Hepatocyte (in vitro differentiated cells): ENCODE measurements around the gene PLXNC1. TPM values are rescaled to one million over a fixed set of nuclear protein-coding genes. Genes with fewer than 3 reads are reported as not detected.

Experiments
- DNase-seq: peaks from one replicate; pipeline ENCODE4 v3.0.0-alpha.2; 2016; ENCODE audit warnings: low spot score
- H2AFZ ChIP-seq: fragments of 200-600 bp; sonication (generic); 2 replicates; pipeline ENCODE4 v1.6.0; 2016; ENCODE audit warnings: antibody characterized with exemption, mild to moderate bottlenecking
- H3K27ac ChIP-seq: fragments of 200-600 bp; sonication (generic); 2 replicates; pipeline ENCODE4 v1.5.1; 2016; ENCODE audit warnings: mild to moderate bottlenecking
- H3K27me3 ChIP-seq: fragments of 200-600 bp; sonication (generic); 2 replicates; pipeline ENCODE4 v1.6.1; 2016
- H3K36me3 ChIP-seq: fragments of 200-600 bp; sonication (generic); replicated peaks from 2 replicates; pipeline ENCODE4 v1.5.1; 2016; ENCODE audit warnings: low read depth; ENCODE audit not compliant: insufficient read depth
- H3K4me1 ChIP-seq: fragments of 200-600 bp; sonication (generic); 2 replicates; pipeline ENCODE4 v1.5.1; 2016; ENCODE audit warnings: mild to moderate bottlenecking, moderate library complexity; ENCODE audit not compliant: insufficient read depth
- H3K4me2 ChIP-seq: fragments of 200-600 bp; sonication (generic); 2 replicates; pipeline ENCODE4 v1.6.0; 2016
- H3K4me3 ChIP-seq: fragments of 200-600 bp; sonication (generic); 2 replicates; pipeline ENCODE4 v1.5.1; 2016; ENCODE audit warnings: mild to moderate bottlenecking
- H3K79me2 ChIP-seq: fragments of 200-600 bp; sonication (generic); 2 replicates; pipeline ENCODE4 v1.6.0; 2017; ENCODE audit warnings: mild to moderate bottlenecking
- H3K9me2 ChIP-seq: fragments of 200-600 bp; sonication (generic); replicated peaks from 2 replicates; pipeline ENCODE4 v1.6.0; 2017; ENCODE audit warnings: mild to moderate bottlenecking; ENCODE audit not compliant: insufficient read depth
- H3K9me3 ChIP-seq: fragments of 200-600 bp; sonication (generic); 2 replicates; pipeline ENCODE4 v1.5.1; 2016; ENCODE audit warnings: low read depth, mild to moderate bottlenecking
- H4K20me1 ChIP-seq: fragments of 200-600 bp; sonication (generic); 2 replicates; pipeline ENCODE4 v1.6.0; 2016; ENCODE audit warnings: mild to moderate bottlenecking; ENCODE audit not compliant: insufficient read depth, poor library complexity, severe bottlenecking
- CTCF ChIP-seq: fragments of 200-600 bp; sonication (generic); IDR thresholded peaks from 2 replicates; pipeline ENCODE4 v1.5.1; 2016; ENCODE audit warnings: antibody characterized with exemption, mild to moderate bottlenecking; ENCODE audit not compliant: poor library complexity
- EZH2 ChIP-seq: fragments of 200-600 bp; sonication (generic); IDR thresholded peaks from 2 replicates; pipeline ENCODE4 v1.6.1; 2016; ENCODE audit warnings: antibody characterized with exemption, mild to moderate bottlenecking, borderline replicate concordance
- EZH2phosphoT487 ChIP-seq: fragments of 200-600 bp; sonication (generic); IDR thresholded peaks from one replicate; pipeline ENCODE4 v1.6.1; 2018; ENCODE audit warnings: antibody characterized with exemption, mild to moderate bottlenecking, low read depth, moderate library complexity; ENCODE audit not compliant: unreplicated experiment, severe bottlenecking
- WGBS: methylation state at CpG from one replicate; pipeline ENCODE4 v1.1.6; 2016; ENCODE audit warnings: low lambda C conversion rate; ENCODE audit errors: missing lambda C conversion rate; 5-methylcytosine and 5-hydroxymethylcytosine counted together
- polyA plus RNA-seq: library from polyadenylated mRNA; unstranded; fragments of >200 nt; fragmentation: Nextera tagmentation; extraction: Ambion mirVana; gene quantifications from 2 replicates; pipeline ENCODE4 v1.2.1, GENCODE V29; 2016
- total RNA-seq: library from RNA; depleted of rRNA; stranded (reverse); fragments of >200 nt; gene quantifications from 2 replicates; pipeline ENCODE4 v1.2.3, GENCODE V29; 2014

The PLXNC1 gene
- total and polyA plus RNA-seq, 2 experiments from 2014 or later = 6.7 to 23.2 TPM

DNA sequence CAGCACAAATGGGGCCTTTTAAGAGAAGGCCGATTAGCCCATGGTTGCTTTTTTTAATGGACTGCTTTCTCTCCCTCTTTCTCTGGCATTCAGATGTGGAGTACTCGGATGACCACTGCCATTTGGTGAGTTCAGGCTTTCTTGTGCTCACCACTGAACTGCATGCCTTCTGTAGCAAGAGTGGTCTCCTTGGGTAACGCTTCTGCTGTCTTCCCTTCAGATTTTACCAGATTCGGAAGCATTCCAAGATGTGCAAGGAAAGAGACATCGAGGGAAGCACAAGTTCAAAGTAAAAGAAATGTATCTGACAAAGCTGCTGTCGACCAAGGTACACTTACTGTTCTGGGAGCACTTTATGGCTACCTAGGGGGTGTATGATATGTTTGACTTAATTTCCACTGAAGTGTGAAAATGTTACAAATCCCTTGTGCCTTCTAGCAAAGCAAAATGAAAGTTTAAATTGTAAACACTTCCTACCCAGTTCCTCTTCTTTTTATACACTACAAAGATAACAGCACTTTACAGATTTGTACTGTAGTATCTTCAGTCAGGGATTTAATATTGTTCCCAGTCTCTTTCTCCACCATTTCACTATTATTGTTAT is 148.8 kb downstream of the PLXNC1 start:
- Histone ChIP-seq H3K27ac (peak overlapping the region; percentile 6), H3K4me3 (no peak overlapping the region), H3K9me2 (no peaks in the 10 kb centered on the region), H3K27me3 (no peaks in the 10 kb centered on the region), H3K36me3 (no peaks in the 10 kb centered on the region), H3K4me1 (peaks cover 18% of the 10 kb centered on the region), H4K20me1 (no peaks in the 10 kb centered on the region), H3K4me2 (no peak overlapping the region), H3K9me3 (no peaks in the 10 kb centered on the region), H3K79me2 (no peaks in the 10 kb centered on the region), H2AFZ (no peak overlapping the region)
- no peak for TF ChIP-seq EZH2
- no peak for TF ChIP-seq EZH2phosphoT487
- no peak for TF ChIP-seq CTCF
- WGBS = 90% methylated on average over 6 of the region's 6 CpGs
- DNase-seq = no peak

DNA sequence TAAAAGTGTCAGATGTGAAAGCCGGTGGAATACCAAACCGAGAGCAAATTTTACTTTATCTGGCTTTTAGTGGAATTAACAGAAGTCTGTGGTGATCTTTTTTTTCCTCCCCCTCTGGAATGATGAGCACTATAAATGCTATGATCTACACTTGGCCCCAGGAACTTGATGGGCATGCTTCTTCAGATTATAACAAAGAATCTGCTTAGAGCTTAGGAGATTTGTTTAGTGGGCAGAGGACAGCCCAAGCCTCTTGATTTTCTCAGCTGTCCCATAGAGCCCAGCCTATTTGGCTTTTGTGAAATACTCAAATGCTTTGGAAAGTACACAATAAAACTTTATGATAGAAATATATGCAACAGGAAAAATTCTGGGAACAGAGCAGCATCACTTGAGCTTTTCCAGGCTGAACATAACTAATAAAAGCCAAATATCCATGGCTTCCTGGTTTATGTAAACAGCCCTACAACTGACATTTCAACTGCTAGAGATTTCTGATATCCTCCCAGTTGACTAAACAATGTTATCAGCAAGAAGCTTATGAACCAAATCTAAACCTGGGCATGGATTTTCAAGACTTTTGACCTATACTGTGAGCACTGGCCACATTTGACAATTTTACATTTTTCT is 149.6 kb downstream of the PLXNC1 start:
- DNase-seq = no peak
- Histone ChIP-seq H2AFZ (no peak overlapping the region), H3K79me2 (no peaks in the 10 kb centered on the region), H3K27ac (peak overlapping the region; percentile 6), H4K20me1 (no peaks in the 10 kb centered on the region), H3K4me3 (no peak overlapping the region), H3K36me3 (no peaks in the 10 kb centered on the region), H3K27me3 (no peaks in the 10 kb centered on the region), H3K9me2 (no peaks in the 10 kb centered on the region), H3K4me1 (peaks cover 18% of the 10 kb centered on the region), H3K9me3 (no peaks in the 10 kb centered on the region), H3K4me2 (no peak overlapping the region)
- 67% methylated on average over 2 of the region's 2 CpGs for WGBS
- TF ChIP-seq EZH2 (no peak), CTCF (no peak), EZH2phosphoT487 (no peak)

GRCh38 chr12:94299846-94300245 is 151.5 kb downstream of the PLXNC1 start:
- peak; percentile 35 for DNase-seq
- Histone ChIP-seq H3K9me3 (no peaks in the 10 kb centered on the region), H2AFZ (no peak overlapping the region), H3K36me3 (no peaks in the 10 kb centered on the region), H3K79me2 (no peaks in the 10 kb centered on the region), H3K4me2 (no peak overlapping the region), H3K27me3 (no peaks in the 10 kb centered on the region), H4K20me1 (no peaks in the 10 kb centered on the region), H3K4me1 (peaks cover 18% of the 10 kb centered on the region), H3K4me3 (no peak overlapping the region), H3K9me2 (no peaks in the 10 kb centered on the region), H3K27ac (no peak overlapping the region)
- 70% methylated on average over 1 of the region's 1 CpG for WGBS
- TF ChIP-seq EZH2phosphoT487 (no peak), EZH2 (no peak), CTCF (no peak)
